Endodermal cell (in vitro differentiated cells): ENCODE measurements around the gene BHLHA9. TPM values are rescaled to one million over a fixed set of nuclear protein-coding genes. Genes with fewer than 3 reads are reported as not detected.
"Not testable (repeated sequence)": the region's sequence is repeated elsewhere in the genome, so short reads cannot be mapped to it uniquely, and the experiment has no call there.

Source experiments
- DNase-seq: peaks from one replicate; pipeline ENCODE4 v3.0.0-alpha.2; 2017
- H3K27ac ChIP-seq: 2 replicates; pipeline ENCODE4 v1.5.1; 2013; ENCODE audit warnings: mild to moderate bottlenecking, low read depth, low read length, moderate library complexity
- H3K27me3 ChIP-seq: 2 replicates; pipeline ENCODE4 v1.6.1; 2013; ENCODE audit warnings: mild to moderate bottlenecking, low read length, moderate library complexity; ENCODE audit not compliant: insufficient read depth, control insufficient read depth, poor library complexity, severe bottlenecking
- H3K36me3 ChIP-seq: 2 replicates; pipeline ENCODE4 v1.7.0; 2013; ENCODE audit warnings: mild to moderate bottlenecking, low read length, moderate library complexity; ENCODE audit not compliant: control insufficient read depth, insufficient read depth
- H3K4me1 ChIP-seq: one replicate; pipeline ENCODE4 v1.7.0; 2013; ENCODE audit warnings: low read length; ENCODE audit not compliant: control insufficient read depth, insufficient read depth
- H3K4me3 ChIP-seq: 2 replicates; pipeline ENCODE4 v1.5.1; 2013; ENCODE audit warnings: mild to moderate bottlenecking, low read length, moderate library complexity
- H3K9ac ChIP-seq: 2 replicates; pipeline ENCODE4 v1.6.1; 2013; ENCODE audit warnings: mild to moderate bottlenecking, low read length, moderate library complexity; ENCODE audit not compliant: poor library complexity, severe bottlenecking; ENCODE audit errors: extremely low read depth
- H3K9me3 ChIP-seq: 2 replicates; pipeline ENCODE4 v1.6.1; 2013; ENCODE audit warnings: mild to moderate bottlenecking, low read length, moderate library complexity; ENCODE audit not compliant: control insufficient read depth
- H3K27ac Mint-ChIP-seq: 2 replicates; pipeline ENCODE4 v1.8.0; 2020; ENCODE audit warnings: mixed read lengths
- H3K27me3 Mint-ChIP-seq: 2 replicates; pipeline ENCODE4 v1.8.0; 2021; ENCODE audit warnings: mild to moderate bottlenecking, mixed read lengths; ENCODE audit not compliant: insufficient read depth
- H3K36me3 Mint-ChIP-seq: 2 replicates; pipeline ENCODE4 v1.8.0; 2020; ENCODE audit warnings: low read depth, mixed read lengths
- H3K4me1 Mint-ChIP-seq: 2 replicates; pipeline ENCODE4 v1.8.0; 2020; ENCODE audit warnings: mixed read lengths
- H3K4me3 Mint-ChIP-seq: 2 replicates; pipeline ENCODE4 v1.8.0; 2020; ENCODE audit warnings: mild to moderate bottlenecking, moderate library complexity, mixed read lengths
- H3K9me3 Mint-ChIP-seq: 2 replicates; pipeline ENCODE4 v1.8.0; 2020; ENCODE audit warnings: mild to moderate bottlenecking, mixed read lengths
- WGBS, 2 experiments: methylation state at CpG; one replicate each; pipeline versions ENCODE4 v1.1.5 to v1.1.7; 2013; ENCODE audit warnings: missing lambda C conversion rate in 2 of 2, mixed read lengths in 1 of 2; ENCODE audit not compliant: insufficient coverage in 1 of 2, insufficient read length in 1 of 2; 5-methylcytosine and 5-hydroxymethylcytosine counted together
- total RNA-seq, 2 donors: library from RNA; stranded (reverse); fragmentation: NEBNext Ultra II Directional in 1 of 2; extraction: Animal tissue kit (Norgen Biotek cat#: 25700) in 1 of 2; gene quantifications; 2 replicates in 1 of 2; 3 replicates in 1 of 2; pipeline ENCODE4 v1.2.1, GENCODE V29; 2021
- TF ChIP-seq, protein P1 (sequence below): fragments of 200-600 bp; sonication (generic); conservative IDR thresholded peaks from 2 replicates; pipeline ENCODE4 v1.5.0; 2021; ENCODE audit warnings: antibody characterized with exemption, mild to moderate bottlenecking

The BHLHA9 gene
- total RNA-seq, 2 donors from 2014 or later, result 0.62 TPM; not detected in 1

GRCh38 chr17:1237471-1237870 lies 32.8 kb upstream of the BHLHA9 start:
- Histone ChIP-seq H3K4me1 (no peaks in the 10 kb centered on the region), H3K27ac (no peak overlapping the region), H3K9ac (no peak overlapping the region), H3K9me3 (no peaks in the 10 kb centered on the region), H3K36me3 (no peaks in the 10 kb centered on the region), H3K27me3 (no peaks in the 10 kb centered on the region), H3K4me3 (no peak overlapping the region)
- TF ChIP-seq, protein P1, sequence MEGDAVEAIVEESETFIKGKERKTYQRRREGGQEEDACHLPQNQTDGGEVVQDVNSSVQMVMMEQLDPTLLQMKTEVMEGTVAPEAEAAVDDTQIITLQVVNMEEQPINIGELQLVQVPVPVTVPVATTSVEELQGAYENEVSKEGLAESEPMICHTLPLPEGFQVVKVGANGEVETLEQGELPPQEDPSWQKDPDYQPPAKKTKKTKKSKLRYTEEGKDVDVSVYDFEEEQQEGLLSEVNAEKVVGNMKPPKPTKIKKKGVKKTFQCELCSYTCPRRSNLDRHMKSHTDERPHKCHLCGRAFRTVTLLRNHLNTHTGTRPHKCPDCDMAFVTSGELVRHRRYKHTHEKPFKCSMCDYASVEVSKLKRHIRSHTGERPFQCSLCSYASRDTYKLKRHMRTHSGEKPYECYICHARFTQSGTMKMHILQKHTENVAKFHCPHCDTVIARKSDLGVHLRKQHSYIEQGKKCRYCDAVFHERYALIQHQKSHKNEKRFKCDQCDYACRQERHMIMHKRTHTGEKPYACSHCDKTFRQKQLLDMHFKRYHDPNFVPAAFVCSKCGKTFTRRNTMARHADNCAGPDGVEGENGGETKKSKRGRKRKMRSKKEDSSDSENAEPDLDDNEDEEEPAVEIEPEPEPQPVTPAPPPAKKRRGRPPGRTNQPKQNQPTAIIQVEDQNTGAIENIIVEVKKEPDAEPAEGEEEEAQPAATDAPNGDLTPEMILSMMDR, result no peak
- Mint-ChIP-seq H3K27ac (no peak overlapping the region), H3K27me3 (peaks cover 27% of the 10 kb centered on the region), H3K9me3 (peaks cover 12% of the 10 kb centered on the region), H3K4me3 (no peak overlapping the region), H3K4me1 (no peaks in the 10 kb centered on the region), H3K36me3 (no peaks in the 10 kb centered on the region)
- WGBS, 2 experiments, result 92 to 95% methylated on average over 6 of the region's 6 CpGs
- DNase-seq, result no peak

- no peak overlapping the region for H3K4me3 ChIP-seq
- no peak overlapping the region for H3K9ac ChIP-seq
- H3K4me1 ChIP-seq, result no peaks in the 10 kb centered on the region
- no peak overlapping the region for H3K4me3 Mint-ChIP-seq
- H3K9me3 ChIP-seq, result no peaks in the 10 kb centered on the region
- H3K4me1 Mint-ChIP-seq, result no peaks in the 10 kb centered on the region
- H3K27me3 Mint-ChIP-seq, result peaks cover 23% of the 10 kb centered on the region
- H3K36me3 Mint-ChIP-seq, result no peaks in the 10 kb centered on the region
- H3K27me3 ChIP-seq, result no peaks in the 10 kb centered on the region
- H3K9me3 Mint-ChIP-seq, result peaks cover 12% of the 10 kb centered on the region
- H3K27ac ChIP-seq, result no peak overlapping the region
- H3K27ac Mint-ChIP-seq, result no peak overlapping the region
- DNase-seq, result no peak
- H3K36me3 ChIP-seq, result no peaks in the 10 kb centered on the region
- TF ChIP-seq, protein P1, result no peak
- 78 to 91% methylated on average over 3 to 11 of the region's 11 CpGs for WGBS, 2 experiments
Observed at GRCh38 chr17:1239210-1239609, 31.0 kb upstream of the BHLHA9 start.

DNA sequence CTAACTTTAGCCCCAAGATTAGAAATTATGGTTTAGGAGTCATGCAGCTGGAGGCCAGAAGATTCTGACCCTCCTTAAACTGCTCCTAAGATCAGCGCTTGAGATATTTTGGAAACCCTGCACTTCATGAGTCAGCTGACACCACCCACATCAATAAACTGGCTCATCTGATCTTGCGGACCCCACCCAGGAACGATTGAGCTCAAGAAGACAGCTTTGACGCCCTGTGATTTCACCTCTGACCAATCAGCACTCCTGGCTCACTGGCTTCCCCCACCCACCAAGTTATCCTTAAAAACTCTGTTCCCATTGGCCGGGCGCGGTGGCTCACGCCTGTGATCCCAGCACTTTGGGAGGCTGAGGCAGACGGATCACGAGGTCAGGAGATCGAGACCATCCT lies 29.8 kb upstream of the BHLHA9 start:
- H3K4me3 Mint-ChIP-seq, H3K4me1 ChIP-seq, H3K9ac ChIP-seq, H3K9me3 ChIP-seq, H3K4me3 ChIP-seq, H3K27ac Mint-ChIP-seq, H3K36me3 ChIP-seq, H3K27ac ChIP-seq, H3K27me3 ChIP-seq, H3K4me1 Mint-ChIP-seq, H3K36me3 Mint-ChIP-seq: not testable (repeated sequence)
- H3K9me3 Mint-ChIP-seq, result peaks cover 12% of the 10 kb centered on the region
- peaks cover 23% of the 10 kb centered on the region for H3K27me3 Mint-ChIP-seq
- 81 to 86% methylated on average over 10 to 11 of the region's 11 CpGs for WGBS, 2 experiments
- peak; percentile 65 for DNase-seq

GRCh38 chr17:1241929-1242328 lies 28.3 kb upstream of the BHLHA9 start:
- H3K36me3 Mint-ChIP-seq, result no peaks in the 10 kb centered on the region
- no peaks in the 10 kb centered on the region for H3K27me3 ChIP-seq
- no peak overlapping the region for H3K4me3 ChIP-seq
- peaks cover 23% of the 10 kb centered on the region for H3K27me3 Mint-ChIP-seq
- no peak overlapping the region for H3K27ac Mint-ChIP-seq
- H3K4me1 ChIP-seq, result no peaks in the 10 kb centered on the region
- TF ChIP-seq, protein P1, result no peak
- 80 to 85% methylated on average over 8 to 9 of the region's 9 CpGs for WGBS, 2 experiments
- H3K9me3 Mint-ChIP-seq, result peaks cover 5% of the 10 kb centered on the region
- DNase-seq, result no peak
- H3K4me1 Mint-ChIP-seq, result no peaks in the 10 kb centered on the region
- H3K4me3 Mint-ChIP-seq, result no peak overlapping the region
- no peak overlapping the region for H3K27ac ChIP-seq
- no peaks in the 10 kb centered on the region for H3K9me3 ChIP-seq
- H3K36me3 ChIP-seq, result no peaks in the 10 kb centered on the region
- H3K9ac ChIP-seq, result no peak overlapping the region
